Measurements from ENCODE around the gene PCYT1B.

- TF ChIP-seq CTCF (IDR thresholded peaks at IDR 0.05), result no peak
- no peak for TF ChIP-seq POLR2A (IDR thresholded peaks at IDR 0.05)
Observed at GRCh38 chrX:24696294-24696693, 49.1 kb upstream of the PCYT1B start.

All from lower leg skin (tissue), 3 donors.